Measurements from ENCODE around the gene HAO1. TPM values are rescaled to one million over a fixed set of nuclear protein-coding genes. Genes with fewer than 3 reads are reported as not detected.
"Not testable (repeated sequence)": the region's sequence is repeated elsewhere in the genome, so short reads cannot be mapped to it uniquely, and the experiment has no call there.

Gene HAO1
- total RNA-seq, 4 donors from 2014 or later, result not detected

- intact Hi-C loops (cut with DNase I; ENCODE audit: low total_unique reads), result no loop called here
These were observed 31.4 kb upstream of the HAO1 start for GRCh38 chr20:7971536-7972280.

GRCh38 chr20:7967199-7967844 lies 27.1 kb upstream of the HAO1 start:
- no peak for DNase-seq
- intact Hi-C loops (cut with DNase I; ENCODE audit: low total_unique reads), result no loop called here
- no peak for TF ChIP-seq POLR2A (IDR thresholded peaks at IDR 0.05)
- no peak for TF ChIP-seq CTCF (IDR thresholded peaks at IDR 0.05)

More at GRCh38 chr20:7971536-7972280, 31.4 kb upstream of the HAO1 start:
- H3K4me3 ChIP-seq, result no peak overlapping the region
- no peaks in the 10 kb centered on the region for H3K4me1 ChIP-seq
- no peaks in the 10 kb centered on the region for H3K9me3 ChIP-seq
- no peaks in the 10 kb centered on the region for H3K36me3 ChIP-seq
- TF ChIP-seq POLR2A (IDR thresholded peaks at IDR 0.05) (no peak), CTCF (IDR thresholded peaks at IDR 0.05) (no peak)
- no peaks in the 10 kb centered on the region for H3K27me3 ChIP-seq
- DNase-seq, result no peak
- H3K27ac ChIP-seq, result no peak overlapping the region

GRCh38 chr20:7966176-7966575 lies 25.9 kb upstream of the HAO1 start:
- TF ChIP-seq POLR2A (IDR thresholded peaks at IDR 0.05), result no peak
- no peak for TF ChIP-seq CTCF (IDR thresholded peaks at IDR 0.05)
- Histone ChIP-seq H3K27me3 (no peaks in the 10 kb centered on the region), H3K4me1 (no peaks in the 10 kb centered on the region), H3K27ac (no peak overlapping the region), H3K9me3 (no peaks in the 10 kb centered on the region), H3K4me3 (no peak overlapping the region), H3K36me3 (no peaks in the 10 kb centered on the region)
- intact Hi-C loops (cut with DNase I; ENCODE audit: low total_unique reads), result no loop called here
- DNase-seq, result no peak

More at GRCh38 chr20:7967199-7967844, 27.1 kb upstream of the HAO1 start:
- no peaks in the 10 kb centered on the region for H3K36me3 ChIP-seq
- H3K27ac ChIP-seq, result no peak overlapping the region
- no peaks in the 10 kb centered on the region for H3K27me3 ChIP-seq
- H3K9me3 ChIP-seq, result no peaks in the 10 kb centered on the region
- H3K4me1 ChIP-seq, result no peaks in the 10 kb centered on the region
- no peak overlapping the region for H3K4me3 ChIP-seq

- Histone ChIP-seq H3K27me3 (no peaks in the 10 kb centered on the region), H3K36me3 (no peaks in the 10 kb centered on the region), H3K9me3 (no peaks in the 10 kb centered on the region), H3K4me1 (no peaks in the 10 kb centered on the region), H3K4me3 (no peak overlapping the region), H3K27ac (no peak overlapping the region)
- intact Hi-C loops (cut with DNase I; ENCODE audit: low total_unique reads), result no loop called here
- no peak for DNase-seq
- TF ChIP-seq CTCF (IDR thresholded peaks at IDR 0.05) (no peak), POLR2A (IDR thresholded peaks at IDR 0.05) (no peak)
These were observed 19.2 kb upstream of the HAO1 start for GRCh38 chr20:7959484-7959883.

DNA sequence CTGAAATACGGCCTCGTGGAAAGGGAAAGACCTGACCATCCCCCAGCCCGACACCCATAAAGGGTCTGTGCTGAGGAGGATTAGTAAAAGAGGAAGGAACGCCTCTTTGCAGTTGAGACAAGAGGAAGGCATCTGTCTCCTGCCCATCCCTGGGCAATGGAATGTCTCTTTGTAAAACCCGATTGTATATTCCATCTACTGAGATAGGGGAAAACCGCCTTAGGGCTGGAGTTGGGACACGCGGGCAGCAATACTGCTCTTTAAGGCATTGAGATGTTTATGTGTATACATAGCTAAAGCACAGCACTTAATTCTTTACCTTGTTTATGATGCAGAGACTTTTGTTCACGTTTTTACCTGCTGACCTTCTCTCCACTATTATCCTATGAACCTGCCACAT lies 16.3 kb upstream of the HAO1 start:
- DNase-seq; H3K4me3 ChIP-seq; intact Hi-C loops (cut with DNase I; ENCODE audit: low total_unique reads); H3K9me3 ChIP-seq; H3K27me3 ChIP-seq; H3K4me1 ChIP-seq; H3K27ac ChIP-seq; H3K36me3 ChIP-seq: not testable (repeated sequence)

All from uterus (tissue), 4 donors.